ENCODE measurements around the gene MAP4K4.

GRCh38 chr2:101848769-101849410 is 151.4 kb downstream of the MAP4K4 start:
- TF ChIP-seq POLR2AphosphoS5 (IDR thresholded peaks at IDR 0.05) (no peak), CTCF (IDR thresholded peaks at IDR 0.05) (no peak)

Data from stomach (tissue), 4 donors.